ENCODE measurements around the gene HSPBAP1. TPM values are rescaled to one million over a fixed set of nuclear protein-coding genes. Genes with fewer than 3 reads are reported as not detected.
"Not testable (repeated sequence)": the region's sequence is repeated elsewhere in the genome, so short reads cannot be mapped to it uniquely, and the experiment has no call there.

HSPBAP1 gene
- total RNA-seq, 2 donors from 2014 or later: 8.2 to 11.9 TPM

DNA sequence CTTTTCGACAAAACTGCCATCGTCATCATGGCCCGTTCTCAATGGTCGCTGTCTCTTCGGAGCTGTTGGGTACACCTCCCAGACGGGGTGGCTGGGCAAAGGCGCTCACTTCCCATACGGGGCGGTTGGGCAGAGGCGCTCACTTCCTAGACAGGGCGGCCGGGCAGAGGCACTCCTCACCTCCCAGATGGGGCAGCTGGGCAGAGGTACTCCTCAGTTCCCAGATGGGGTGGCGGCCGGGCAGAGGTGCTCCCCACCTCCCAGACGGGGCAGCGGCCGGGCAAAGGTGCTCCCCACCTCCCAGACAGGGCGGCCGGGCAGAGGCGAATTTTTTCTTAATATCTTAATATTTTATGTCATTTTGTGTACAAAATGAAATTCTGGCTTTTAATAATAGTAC, 68.5 kb downstream of the HSPBAP1 start:
- no peak overlapping the region for H3K27ac ChIP-seq
- H3K9me3 ChIP-seq: no peaks in the 10 kb centered on the region
- peaks cover 6% of the 10 kb centered on the region for H3K36me3 ChIP-seq
- DNase-seq (ENCODE audit: low spot score) (no peak), ATAC-seq (ENCODE audit: insufficient number of reproducible peaks, low FRiP score, low read depth) (no peak)
- no peaks in the 10 kb centered on the region for H3K27me3 ChIP-seq (replicated peaks; ENCODE audit: insufficient read depth)
- TF ChIP-seq, protein P1, sequence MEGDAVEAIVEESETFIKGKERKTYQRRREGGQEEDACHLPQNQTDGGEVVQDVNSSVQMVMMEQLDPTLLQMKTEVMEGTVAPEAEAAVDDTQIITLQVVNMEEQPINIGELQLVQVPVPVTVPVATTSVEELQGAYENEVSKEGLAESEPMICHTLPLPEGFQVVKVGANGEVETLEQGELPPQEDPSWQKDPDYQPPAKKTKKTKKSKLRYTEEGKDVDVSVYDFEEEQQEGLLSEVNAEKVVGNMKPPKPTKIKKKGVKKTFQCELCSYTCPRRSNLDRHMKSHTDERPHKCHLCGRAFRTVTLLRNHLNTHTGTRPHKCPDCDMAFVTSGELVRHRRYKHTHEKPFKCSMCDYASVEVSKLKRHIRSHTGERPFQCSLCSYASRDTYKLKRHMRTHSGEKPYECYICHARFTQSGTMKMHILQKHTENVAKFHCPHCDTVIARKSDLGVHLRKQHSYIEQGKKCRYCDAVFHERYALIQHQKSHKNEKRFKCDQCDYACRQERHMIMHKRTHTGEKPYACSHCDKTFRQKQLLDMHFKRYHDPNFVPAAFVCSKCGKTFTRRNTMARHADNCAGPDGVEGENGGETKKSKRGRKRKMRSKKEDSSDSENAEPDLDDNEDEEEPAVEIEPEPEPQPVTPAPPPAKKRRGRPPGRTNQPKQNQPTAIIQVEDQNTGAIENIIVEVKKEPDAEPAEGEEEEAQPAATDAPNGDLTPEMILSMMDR (IDR thresholded peaks at IDR 0.05): no peak
- H3K4me1 ChIP-seq (ENCODE audit: control insufficient read depth in 1 of 2, low read depth in 2 of 2): no peaks in the 10 kb centered on the region
- H3K4me3 ChIP-seq: no peak overlapping the region

DNA sequence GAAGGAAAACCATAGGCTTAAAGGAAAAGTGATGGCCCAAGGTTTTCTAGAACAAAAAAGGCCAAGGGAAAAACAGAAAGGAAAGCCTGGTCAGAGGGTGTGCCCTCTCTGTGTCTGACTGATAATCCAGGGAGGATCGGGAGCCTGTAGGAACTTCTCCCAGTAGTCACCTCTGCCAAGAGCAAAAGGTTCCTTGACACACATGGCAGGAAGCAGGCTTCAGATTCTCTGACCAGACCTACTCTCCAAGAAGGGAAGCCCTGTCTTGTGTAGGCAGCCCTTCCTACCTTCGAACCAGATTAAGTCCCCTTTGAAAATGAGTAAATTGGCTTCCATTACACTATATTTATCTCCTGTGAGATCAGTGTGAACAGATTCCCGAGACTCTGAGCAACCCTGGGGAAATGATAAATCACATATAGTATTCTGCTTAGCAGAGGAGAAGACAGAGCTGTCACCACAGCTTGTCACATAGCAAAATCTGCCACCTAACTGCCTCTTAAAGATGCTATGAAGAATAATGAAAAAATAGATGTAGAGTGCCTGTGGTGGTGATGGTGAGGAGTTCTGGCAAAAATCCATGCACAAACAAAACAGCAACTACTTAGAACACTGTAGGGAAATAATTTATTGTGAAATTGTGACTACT, 74.2 kb downstream of the HSPBAP1 start:
- no peak overlapping the region for H3K4me3 ChIP-seq
- H3K9me3 ChIP-seq: no peaks in the 10 kb centered on the region
- peaks cover 24% of the 10 kb centered on the region for H3K36me3 ChIP-seq
- H3K4me1 ChIP-seq (ENCODE audit: control insufficient read depth in 1 of 2, low read depth in 2 of 2): no peaks in the 10 kb centered on the region
- no peak for DNase-seq (ENCODE audit: low spot score)
- H3K27ac ChIP-seq: no peak overlapping the region
- no peaks in the 10 kb centered on the region for H3K27me3 ChIP-seq (replicated peaks; ENCODE audit: insufficient read depth)
- ATAC-seq (ENCODE audit: insufficient number of reproducible peaks, low FRiP score, low read depth): no peak
- TF ChIP-seq, protein P1 (IDR thresholded peaks at IDR 0.05): no peak

DNA sequence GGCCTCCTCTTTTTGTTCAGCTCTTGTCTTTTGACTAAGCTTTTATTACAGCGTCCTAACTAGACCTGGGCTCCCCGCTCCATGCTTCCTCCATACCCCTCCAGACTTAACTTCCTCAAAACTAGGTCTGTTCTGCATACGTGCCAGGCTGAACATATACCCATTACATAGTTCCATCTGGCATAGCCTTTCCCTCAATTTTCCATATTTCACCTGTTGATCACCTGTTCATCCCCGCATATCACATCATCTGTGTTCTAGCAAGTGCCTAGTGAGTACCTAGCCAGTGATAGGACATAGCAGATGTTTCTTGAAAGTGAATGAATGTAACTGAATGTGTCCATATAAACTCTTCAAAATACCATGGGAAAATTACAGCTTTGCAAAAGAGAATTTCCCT, 77.0 kb downstream of the HSPBAP1 start:
- no peaks in the 10 kb centered on the region for H3K4me1 ChIP-seq (ENCODE audit: control insufficient read depth in 1 of 2, low read depth in 2 of 2)
- TF ChIP-seq, protein P1 (IDR thresholded peaks at IDR 0.05): no peak
- H3K9me3 ChIP-seq: no peaks in the 10 kb centered on the region
- DNase-seq (ENCODE audit: low spot score) (no peak), ATAC-seq (ENCODE audit: insufficient number of reproducible peaks, low FRiP score, low read depth) (no peak)
- no peaks in the 10 kb centered on the region for H3K27me3 ChIP-seq (replicated peaks; ENCODE audit: insufficient read depth)
- H3K4me3 ChIP-seq: no peak overlapping the region
- H3K36me3 ChIP-seq: peaks cover 28% of the 10 kb centered on the region
- no peak overlapping the region for H3K27ac ChIP-seq

DNA sequence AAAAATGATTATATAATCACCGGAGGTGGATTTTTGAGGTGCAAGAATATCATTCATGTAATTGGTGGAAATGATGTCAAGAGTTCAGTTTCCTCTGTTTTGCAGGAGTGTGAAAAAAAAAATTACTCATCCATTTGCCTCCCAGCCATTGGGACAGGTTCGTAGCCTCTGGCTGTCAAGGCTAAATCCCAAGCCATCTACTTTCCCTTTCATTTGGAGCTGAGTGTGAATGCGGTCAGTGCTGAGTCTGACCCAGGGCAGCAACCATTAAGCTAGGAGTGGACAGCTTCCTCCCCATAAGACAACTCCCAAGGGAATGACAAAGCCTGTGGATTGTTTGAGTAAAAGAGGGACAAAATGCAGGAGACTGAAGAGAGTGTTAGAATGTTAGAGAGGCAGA, 79.4 kb downstream of the HSPBAP1 start:
- Histone ChIP-seq H3K4me1 (ENCODE audit: control insufficient read depth in 1 of 2, low read depth in 2 of 2) (no peaks in the 10 kb centered on the region), H3K36me3 (peaks cover 28% of the 10 kb centered on the region), H3K27me3 (replicated peaks; ENCODE audit: insufficient read depth) (no peaks in the 10 kb centered on the region), H3K4me3 (no peak overlapping the region), H3K27ac (no peak overlapping the region), H3K9me3 (no peaks in the 10 kb centered on the region)
- DNase-seq (ENCODE audit: low spot score) (no peak), ATAC-seq (ENCODE audit: insufficient number of reproducible peaks, low FRiP score, low read depth) (no peak)
- TF ChIP-seq, protein P1 (IDR thresholded peaks at IDR 0.05): no peak

DNA sequence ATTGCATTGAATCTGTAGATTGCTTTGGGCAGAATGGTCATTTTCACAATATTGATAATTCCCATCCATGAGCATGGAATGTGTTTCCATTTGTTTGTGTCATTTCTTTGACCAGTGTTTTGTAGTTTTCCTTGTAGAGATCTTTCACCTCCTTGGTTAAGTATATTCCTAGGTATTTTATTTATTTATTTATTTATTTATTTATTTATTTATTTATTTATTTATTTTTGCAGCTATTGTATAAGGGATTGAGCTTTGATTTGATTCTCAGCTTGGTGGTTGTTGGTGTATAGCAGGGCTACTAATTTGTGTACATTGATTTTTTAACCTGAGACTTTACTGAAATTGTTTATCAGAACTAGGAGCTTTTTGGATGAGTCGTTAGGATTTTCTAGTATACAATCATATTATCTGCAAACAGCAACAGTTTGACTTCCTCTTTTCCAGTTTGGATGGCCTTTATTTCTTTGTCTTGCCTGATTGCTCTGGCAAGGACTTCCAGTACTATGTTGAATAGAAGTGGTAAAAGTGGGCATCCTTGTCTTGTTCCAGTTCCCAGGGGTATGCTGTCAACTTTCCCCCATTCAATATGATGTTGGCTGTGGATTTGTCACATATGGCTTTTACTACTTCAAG, 82.9 kb downstream of the HSPBAP1 start:
- H3K27me3 ChIP-seq (replicated peaks; ENCODE audit: insufficient read depth); H3K27ac ChIP-seq; DNase-seq (ENCODE audit: low spot score); H3K4me3 ChIP-seq; H3K4me1 ChIP-seq (ENCODE audit: control insufficient read depth in 1 of 2, low read depth in 2 of 2); H3K9me3 ChIP-seq; ATAC-seq (ENCODE audit: insufficient number of reproducible peaks, low FRiP score, low read depth): not testable (repeated sequence)
- peaks cover 12% of the 10 kb centered on the region for H3K36me3 ChIP-seq
